Breast epithelium (tissue), 3 donors: ENCODE data around the gene MAN1A2.

Source experiments
- CTCF ChIP-seq, 3 donors: fragments of 450-650 bp; IDR thresholded peaks; one replicate each; pipeline ENCODE4 v1.5.1; 2016 to 2017; ENCODE audit warnings: antibody characterized with exemption in 3 of 3, mild to moderate bottlenecking in 3 of 3, moderate library complexity in 3 of 3
- POLR2A ChIP-seq: fragments of 450-650 bp; IDR thresholded peaks from one replicate; pipeline ENCODE4 v1.6.1; 2016; ENCODE audit warnings: antibody characterized with exemption, mild to moderate bottlenecking, moderate library complexity
- POLR2AphosphoS5 ChIP-seq, 3 donors: sonication (generic); formaldehyde crosslinking; IDR thresholded peaks; one replicate each; pipeline ENCODE4 v1.6.1; 2017; ENCODE audit warnings: antibody characterized with exemption in 3 of 3

GRCh38 chr1:117541003-117541402 is 173.8 kb downstream of the MAN1A2 start:
- TF ChIP-seq CTCF (IDR thresholded peaks at IDR 0.05): no peak
- no peak for TF ChIP-seq POLR2A
- peak in 2 of 3 donors; percentile 17 to 66 for TF ChIP-seq POLR2AphosphoS5 (IDR thresholded peaks at IDR 0.05)
